HFFc6 (cell line): ENCODE measurements around the gene BLTP2. TPM values are rescaled to one million over a fixed set of nuclear protein-coding genes. Genes with fewer than 3 reads are reported as not detected.

Experiments used
- DNase-seq: peaks from one replicate; pipeline ENCODE4 v3.0.0-alpha.2; 2018
- H3K27ac Mint-ChIP-seq: 2 replicates; pipeline ENCODE4 v1.8.0; 2020; ENCODE audit warnings: mild to moderate bottlenecking, mixed read lengths
- H3K27me3 Mint-ChIP-seq: 2 replicates; pipeline ENCODE4 v1.8.0; 2021; ENCODE audit warnings: mild to moderate bottlenecking, moderate library complexity, mixed read lengths; ENCODE audit not compliant: insufficient read depth
- H3K36me3 Mint-ChIP-seq: 2 replicates; pipeline ENCODE4 v1.8.0; 2021; ENCODE audit warnings: low read depth, mixed read lengths
- H3K4me1 Mint-ChIP-seq: 2 replicates; pipeline ENCODE4 v1.8.0; 2020; ENCODE audit warnings: low read depth, mixed read lengths
- H3K4me3 Mint-ChIP-seq: 2 replicates; pipeline ENCODE4 v1.8.0; 2020; ENCODE audit warnings: mild to moderate bottlenecking, moderate library complexity, mixed read lengths
- H3K9me3 Mint-ChIP-seq: 2 replicates; pipeline ENCODE4 v1.8.0; 2020; ENCODE audit warnings: mild to moderate bottlenecking, mixed read lengths
- CTCF ChIP-seq: fragments of 200-600 bp; sonication (generic); IDR thresholded peaks from 2 replicates; pipeline ENCODE4 v1.5.0; 2021; ENCODE audit warnings: antibody characterized with exemption, mild to moderate bottlenecking
- long read RNA-seq: library from polyadenylated mRNA; unstranded; transcript quantifications from one replicate; pipeline ENCODE4 v2.0.0, GENCODE V29; 2019
- total RNA-seq, 6 experiments: library from RNA; stranded (reverse); fragmentation: NEBNext Ultra II Directional; extraction: Animal tissue kit (Norgen Biotek cat#: 25700); gene quantifications; 2 replicates in 1 of 6; 3 replicates in 5 of 6; pipeline ENCODE4 v1.2.3, GENCODE V29; 2021

BLTP2 gene
- 100 to 1,000 TPM; 111 to 158 (median 134) TPM for total RNA-seq
- long read RNA-seq, partial matches to known transcripts: 23 of 26 reads
- long read RNA-seq, other reads (novel, unspliced or antisense): 1 of 26 reads

GRCh38 chr17:28644787-28645575, at the start of gene BLTP2:
Gene BLTP2, minus strand, starts transcription at chr17:28645158. Its CDS starts 102 bp downstream, at chr17:28645056.
- Mint-ChIP-seq H3K27me3 (no peaks in the 10 kb centered on the region; the same call in 1 of the 2 replicates), H3K4me1 (peaks cover 35% of the 10 kb centered on the region), H3K27ac (peak within 1 kb of the TSS; percentile 89), H3K36me3 (peaks cover 31% of the 10 kb centered on the region), H3K4me3 (peak within 1 kb of the TSS; percentile 88), H3K9me3 (no peaks in the 10 kb centered on the region)
- no peak for TF ChIP-seq CTCF
- DNase-seq: peak; percentile 92

DNA sequence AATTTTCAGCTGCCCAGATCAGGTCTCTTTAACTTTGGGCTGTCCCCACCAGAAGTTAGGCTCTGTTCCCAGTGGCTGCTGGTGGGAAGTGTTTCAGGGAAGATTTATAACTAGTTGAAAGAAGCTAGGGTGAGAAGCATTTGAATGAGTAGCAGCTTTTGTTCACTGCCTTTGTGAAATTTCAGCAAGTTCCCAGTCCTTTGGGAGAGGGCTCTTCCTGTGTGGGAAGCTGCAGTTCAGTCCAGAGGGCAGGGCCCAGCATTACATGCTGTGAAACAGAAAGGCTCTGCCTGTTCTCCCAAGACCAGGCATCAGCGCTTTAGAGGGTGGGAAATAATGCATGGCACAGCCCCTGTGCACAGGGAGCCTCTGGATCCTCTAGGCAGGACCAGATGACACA, 48.9 kb upstream of the BLTP2 start:
- Mint-ChIP-seq H3K4me3 (no peak overlapping the region), H3K27me3 (no peaks in the 10 kb centered on the region), H3K9me3 (no peaks in the 10 kb centered on the region), H3K4me1 (no peaks in the 10 kb centered on the region), H3K27ac (no peak overlapping the region; the same call in 1 of the 2 replicates), H3K36me3 (peaks cover 35% of the 10 kb centered on the region)
- no peak for TF ChIP-seq CTCF
- DNase-seq: no peak

GRCh38 chr17:28689011-28689410, 44.1 kb upstream of the BLTP2 start:
- H3K4me1 Mint-ChIP-seq: no peaks in the 10 kb centered on the region
- H3K9me3 Mint-ChIP-seq: no peaks in the 10 kb centered on the region
- H3K4me3 Mint-ChIP-seq: no peak overlapping the region
- TF ChIP-seq CTCF: no peak
- no peaks in the 10 kb centered on the region for H3K27me3 Mint-ChIP-seq
- DNase-seq: no peak
- no peak overlapping the region for H3K27ac Mint-ChIP-seq
- H3K36me3 Mint-ChIP-seq: peaks cover 53% of the 10 kb centered on the region

- no peak overlapping the region for H3K4me3 Mint-ChIP-seq
- DNase-seq: no peak
- peaks cover 52% of the 10 kb centered on the region for H3K36me3 Mint-ChIP-seq
- no peak overlapping the region for H3K27ac Mint-ChIP-seq
- no peaks in the 10 kb centered on the region for H3K27me3 Mint-ChIP-seq
- no peaks in the 10 kb centered on the region for H3K4me1 Mint-ChIP-seq
- no peak for TF ChIP-seq CTCF
- no peaks in the 10 kb centered on the region for H3K9me3 Mint-ChIP-seq
Measured at GRCh38 chr17:28688481-28688880, 43.5 kb upstream of the BLTP2 start.

DNA sequence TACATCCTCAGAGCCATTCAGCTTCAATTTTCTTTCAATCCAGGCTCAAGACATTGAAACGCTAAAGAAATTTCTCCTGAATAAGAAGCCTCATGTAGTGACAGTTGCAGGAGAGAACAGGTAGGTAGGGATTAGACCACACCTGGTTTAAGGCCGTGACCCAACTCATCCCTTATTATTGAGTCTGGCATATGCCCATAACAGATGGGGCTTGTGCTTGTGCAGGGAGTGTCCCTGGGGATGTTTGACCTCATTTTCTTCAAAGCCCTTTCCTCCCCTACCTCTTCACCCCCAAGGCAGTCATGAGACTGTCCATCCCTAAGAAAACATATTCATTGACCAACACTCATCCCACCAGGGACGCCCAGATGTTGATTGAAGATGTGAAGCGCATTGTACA, 41.3 kb upstream of the BLTP2 start:
- Mint-ChIP-seq H3K4me3 (no peak overlapping the region), H3K27me3 (peaks cover 2% of the 10 kb centered on the region; the same call in 1 of the 2 replicates), H3K9me3 (no peaks in the 10 kb centered on the region), H3K4me1 (no peaks in the 10 kb centered on the region), H3K36me3 (peaks cover 67% of the 10 kb centered on the region), H3K27ac (no peak overlapping the region)
- TF ChIP-seq CTCF: no peak
- no peak for DNase-seq
